NCI-H1092 treated with DMSO at 0.1 percent for 48 hours (cell line): ENCODE data around the gene TMEM191B.
"Not testable (repeated sequence)": the region's sequence is repeated elsewhere in the genome, so short reads cannot be mapped to it uniquely, and the experiment has no call there.

Experiments
- DNase-seq: peaks from one replicate; lab custom pipeline; 2025; lab: John Stamatoyannopoulos, UW

The TMEM191B gene

GRCh38 chr22:18558516-18558915 is 30.9 kb downstream of the TMEM191B start:
- DNase-seq: not testable (repeated sequence)

DNA sequence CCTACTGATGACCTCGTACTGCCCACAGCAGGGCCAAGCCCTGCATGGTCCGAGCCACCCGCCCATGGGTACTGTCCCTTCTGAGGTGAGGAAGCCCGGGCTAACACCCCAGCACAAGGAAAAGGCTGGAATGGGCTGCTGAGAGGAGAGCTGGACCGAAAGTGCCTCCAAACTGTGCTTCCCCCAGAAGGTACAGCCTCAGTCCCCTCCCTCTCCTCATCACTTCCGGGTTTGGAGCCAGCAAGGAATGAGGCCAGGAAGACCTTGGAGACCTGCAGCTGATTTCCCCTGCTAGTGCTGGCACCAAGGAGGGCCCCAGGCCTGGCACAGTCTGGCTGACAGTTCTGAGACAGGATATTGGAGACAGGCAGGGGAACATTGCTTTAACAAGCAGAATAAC is 31.3 kb downstream of the TMEM191B start:
- DNase-seq: not testable (repeated sequence)

DNA sequence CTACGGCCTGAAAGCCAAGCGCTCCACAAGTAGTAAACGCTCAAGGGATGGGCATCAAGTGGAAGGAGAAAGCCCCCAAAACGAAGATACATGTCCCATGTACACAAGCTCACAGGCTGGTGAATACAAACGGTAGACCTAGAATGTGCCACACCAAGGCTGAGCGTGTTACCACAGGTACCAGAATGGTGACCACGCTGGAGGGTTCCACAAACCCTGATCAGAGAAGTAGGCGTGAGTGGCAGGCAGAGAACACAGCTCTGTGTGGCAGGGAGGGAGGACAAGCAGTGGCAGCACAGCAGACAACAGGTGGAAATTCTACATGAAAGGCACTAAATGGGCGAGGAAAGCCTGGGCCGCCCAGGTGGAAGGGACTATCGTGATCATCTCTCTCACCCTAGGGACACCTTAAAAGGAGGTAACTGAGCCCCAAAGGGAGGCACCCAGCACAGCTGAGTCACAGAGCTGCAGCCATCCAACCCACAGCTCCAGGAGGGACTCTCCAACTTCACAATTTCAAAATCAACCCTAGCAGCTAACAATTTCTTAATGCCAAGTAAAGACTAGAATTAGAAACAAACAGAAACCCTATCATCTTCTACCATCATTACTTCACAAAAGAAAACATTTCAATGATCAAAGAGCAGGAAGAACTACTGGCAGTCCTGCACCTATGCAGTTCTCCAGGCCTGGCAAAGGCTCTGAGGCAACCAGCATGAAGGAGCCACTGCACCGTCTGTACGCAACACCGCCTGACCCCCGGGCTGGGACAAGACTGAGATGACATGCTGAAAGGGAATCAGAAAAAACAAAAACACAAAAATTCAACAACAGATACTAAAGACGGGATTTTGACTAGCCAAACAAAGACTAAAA is 32.7 kb downstream of the TMEM191B start:
- not testable (repeated sequence) for DNase-seq

DNA sequence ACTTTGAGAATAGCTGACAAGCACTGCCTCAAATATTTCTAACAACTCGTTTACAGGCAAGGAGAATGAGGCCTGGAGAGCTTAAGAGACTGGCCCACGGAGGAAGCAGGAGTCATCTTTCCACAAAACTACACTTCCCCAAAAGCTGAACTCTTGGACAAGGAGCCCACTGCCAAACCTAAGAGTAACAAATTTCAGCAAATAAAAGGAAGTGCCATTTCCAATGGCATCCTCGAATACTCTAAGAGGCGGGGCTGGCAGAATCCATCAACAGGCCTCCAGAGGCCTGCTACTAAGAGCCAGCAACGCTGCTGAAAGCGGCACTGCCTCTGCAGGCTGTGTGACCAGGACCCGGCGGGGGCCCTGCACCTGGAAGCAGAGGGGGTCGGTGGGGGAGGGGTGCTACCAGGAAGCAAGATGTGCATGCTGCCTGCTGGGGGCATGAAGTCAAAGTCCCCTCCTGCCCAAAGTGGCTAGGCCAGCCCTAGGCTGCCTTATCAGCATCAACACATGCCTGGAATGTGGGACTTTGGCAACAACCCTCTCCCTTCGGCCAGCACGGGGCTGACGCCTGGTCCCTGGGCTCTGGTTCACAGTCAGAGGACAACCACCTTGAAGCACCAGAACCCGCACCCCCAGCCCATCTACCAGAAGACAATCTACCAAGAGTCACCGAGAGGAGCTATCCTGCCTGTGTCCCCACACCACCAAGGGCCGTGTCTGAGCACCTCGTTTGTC is 43.1 kb downstream of the TMEM191B start:
- DNase-seq: not testable (repeated sequence)

DNA sequence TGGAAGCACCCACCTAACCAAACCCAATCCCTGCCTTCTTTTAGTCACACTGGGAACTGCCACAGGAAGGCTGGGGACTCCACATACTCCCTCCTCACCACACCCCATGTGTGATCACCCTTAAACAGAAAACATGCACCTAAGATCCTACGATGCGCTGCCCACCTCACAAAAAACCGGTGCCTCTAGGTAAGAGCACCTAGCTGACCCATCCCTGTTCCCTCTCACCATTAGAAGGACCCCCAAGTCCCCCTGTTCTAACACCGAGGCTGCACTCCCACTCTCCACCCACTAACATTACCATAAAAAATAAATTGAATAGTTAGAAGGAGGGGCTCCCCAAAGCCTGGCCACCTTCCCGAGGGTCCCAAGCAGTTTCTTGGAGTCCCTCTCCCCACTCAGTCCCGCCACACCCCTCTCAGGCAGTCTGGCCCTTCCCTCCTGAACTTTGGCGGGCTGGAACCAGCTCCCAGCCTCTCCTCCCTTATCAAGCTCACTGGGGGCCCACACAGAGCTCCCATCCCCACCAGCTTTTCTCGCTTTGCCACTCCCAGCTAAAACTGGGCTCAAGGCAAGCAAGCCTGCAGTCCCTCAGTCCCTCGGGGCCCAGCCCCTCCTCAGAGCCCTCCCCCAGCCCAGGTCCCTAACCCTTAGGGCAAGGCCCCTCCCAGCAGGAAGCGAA is 46.0 kb downstream of the TMEM191B start:
- DNase-seq: not testable (repeated sequence)

GRCh38 chr22:18574555-18574954 is 47.0 kb downstream of the TMEM191B start:
- DNase-seq: not testable (repeated sequence)

GRCh38 chr22:18575686-18576085 is 48.1 kb downstream of the TMEM191B start:
- DNase-seq: not testable (repeated sequence)

GRCh38 chr22:18577090-18577818 is 49.7 kb downstream of the TMEM191B start:
- DNase-seq: not testable (repeated sequence)

DNA sequence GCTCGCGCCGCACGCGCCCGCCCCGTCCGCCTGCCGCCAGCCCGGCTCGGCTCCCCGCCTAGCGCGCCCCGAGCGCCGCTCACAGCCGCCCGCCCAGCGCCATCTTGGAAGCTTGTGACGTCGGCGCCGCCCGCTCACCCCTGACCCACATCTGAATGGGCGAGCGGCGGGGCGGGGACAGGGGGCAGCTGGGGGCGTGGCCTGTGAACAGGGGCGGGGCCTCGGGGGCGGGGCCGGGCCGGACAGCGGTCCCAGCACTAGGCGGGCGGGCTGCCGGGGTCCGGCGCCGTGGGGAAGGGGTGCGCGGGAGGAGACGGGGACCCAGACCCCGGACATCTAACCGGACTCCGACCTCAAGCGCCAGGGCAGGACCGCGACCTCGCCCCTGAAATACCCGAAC is 50.2 kb downstream of the TMEM191B start:
- not testable (repeated sequence) for DNase-seq
